Vagina (tissue), 2 donors: ENCODE results near the gene CPN2.

Experiments used
- POLR2A ChIP-seq, 2 donors: fragments of 450-650 bp; IDR thresholded peaks; one replicate each; pipeline ENCODE4 v1.6.1; 2017; ENCODE audit warnings: antibody characterized with exemption in 2 of 2, mild to moderate bottlenecking in 2 of 2, moderate library complexity in 2 of 2
- POLR2AphosphoS5 ChIP-seq, 2 donors: sonication (generic); formaldehyde crosslinking; IDR thresholded peaks; one replicate each; pipeline ENCODE4 v1.9.0; 2017; ENCODE audit warnings: antibody characterized with exemption in 2 of 2, mild to moderate bottlenecking in 2 of 2, low read depth in 1 of 2; ENCODE audit not compliant: insufficient read depth in 1 of 2

GRCh38 chr3:194328942-194329582, 22.1 kb downstream of the CPN2 start:
- no peak for TF ChIP-seq POLR2AphosphoS5 (IDR thresholded peaks at IDR 0.05; ENCODE audit: insufficient read depth in 1 of 2, low read depth in 1 of 2)
- TF ChIP-seq POLR2A (IDR thresholded peaks at IDR 0.05) = no peak
